ENCODE results near the gene SMYD3.

- TF ChIP-seq CTCF (IDR thresholded peaks at IDR 0.05; ENCODE audit: low read depth, low read length, poor library complexity, severe bottlenecking) (no peak), EZH2phosphoT487 (IDR thresholded peaks at IDR 0.05; ENCODE audit: borderline replicate concordance, low read length) (no peak)
Observed at GRCh38 chr1:245864872-245865271, 642.2 kb downstream of the SMYD3 start.

Measured in DOHH2 (cell line).